HuH-7.5 (cell line): ENCODE data around the gene RNASE9.
"Not testable (repeated sequence)": the region's sequence is repeated elsewhere in the genome, so short reads cannot be mapped to it uniquely, and the experiment has no call there.

Experiments used
- DNase-seq: peaks from one replicate; pipeline ENCODE4 v3.0.0; 2011; ENCODE audit warnings: low spot score

The RNASE9 gene

DNA sequence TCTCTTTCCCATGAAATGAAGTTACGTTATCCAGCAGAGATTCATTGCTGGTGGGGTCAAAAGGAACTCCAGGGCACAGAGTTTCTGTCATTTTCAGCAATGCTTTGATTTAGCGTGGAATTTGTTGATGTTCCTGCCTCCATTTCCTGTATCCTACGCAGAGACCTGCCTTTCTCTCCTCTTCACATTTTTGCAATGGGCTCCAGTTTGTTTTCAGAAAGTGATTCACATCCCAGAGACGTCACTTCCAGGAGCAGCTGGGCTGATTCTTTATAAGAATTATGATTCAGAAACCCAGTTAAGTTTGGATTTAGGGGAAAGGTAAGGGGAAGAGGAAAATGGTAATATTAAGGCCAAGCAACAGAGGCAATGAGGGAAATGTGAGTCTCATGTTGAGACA, 43.9 kb downstream of the RNASE9 start:
- no peak for DNase-seq

DNA sequence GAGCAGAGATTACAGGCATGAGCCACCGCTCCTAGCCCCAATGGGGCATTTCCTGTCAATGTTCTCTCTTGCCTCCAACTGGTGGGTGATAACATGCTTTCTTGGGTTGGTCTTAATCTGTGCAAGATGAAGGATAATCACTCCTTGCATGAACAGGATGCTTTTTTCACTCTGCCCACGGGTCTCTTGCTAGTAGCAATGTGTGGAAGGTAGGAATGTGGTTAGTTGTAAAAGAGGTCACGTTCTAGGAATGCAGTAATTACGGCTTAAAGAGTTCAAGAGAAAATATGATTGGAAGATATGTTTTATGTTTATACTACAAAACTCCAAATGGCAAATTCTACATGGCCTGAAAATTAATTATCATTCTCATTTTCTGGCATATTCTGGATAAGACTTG, 45.0 kb downstream of the RNASE9 start:
- DNase-seq, result no peak

DNA sequence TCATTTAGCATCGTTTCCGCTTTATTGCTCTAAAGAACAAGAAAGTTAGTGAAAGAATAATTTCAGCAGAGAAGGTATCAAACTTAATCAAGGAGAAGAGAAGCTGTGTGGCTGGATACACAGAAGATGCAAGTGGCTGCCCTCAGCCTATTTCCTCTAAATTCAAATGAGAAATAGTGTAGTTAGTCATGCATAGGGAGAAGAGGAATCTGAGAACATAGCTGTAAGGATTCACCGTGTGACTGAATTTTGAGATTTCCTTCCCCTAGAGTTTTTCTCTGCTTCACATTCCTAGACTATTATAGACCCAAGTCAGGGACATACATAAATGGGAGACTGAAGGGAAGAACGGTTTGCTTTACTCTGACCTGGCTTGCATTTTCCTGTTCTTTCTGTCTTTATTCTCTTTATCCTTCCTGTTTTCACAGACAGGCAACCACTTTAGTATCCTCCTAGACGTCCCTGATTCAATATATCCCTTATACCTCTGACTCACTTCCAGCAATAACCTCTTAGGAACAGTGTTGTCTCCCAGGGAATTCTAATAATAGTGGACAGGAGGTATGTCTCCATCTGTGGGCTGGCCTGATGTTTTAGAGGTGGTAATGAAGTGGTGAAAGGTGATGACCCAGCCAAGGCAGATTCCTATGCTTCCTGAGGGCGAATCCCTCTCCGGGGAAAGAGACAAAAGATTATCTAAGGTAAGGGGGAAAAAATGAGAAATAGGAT, 48.5 kb downstream of the RNASE9 start:
- DNase-seq, result no peak

DNA sequence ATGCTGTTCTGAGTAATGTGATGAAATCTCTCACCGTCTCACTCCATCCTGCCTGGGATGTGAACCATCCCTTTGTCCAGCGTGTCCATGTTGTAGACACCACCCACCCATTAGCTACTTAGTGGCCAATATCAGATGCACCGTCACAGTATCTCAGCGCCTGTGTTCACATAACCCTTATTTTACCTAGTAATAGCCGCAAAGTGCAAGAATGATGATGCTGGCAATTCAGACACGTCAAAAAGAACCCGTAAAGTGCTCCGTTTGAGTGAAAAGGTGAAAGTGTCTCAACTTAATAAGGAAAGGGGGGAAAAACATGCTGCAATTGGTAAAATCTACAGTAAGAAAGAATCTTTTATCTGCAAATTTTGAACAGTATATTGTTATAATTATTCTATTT, 52.5 kb downstream of the RNASE9 start:
- DNase-seq, result no peak

DNA sequence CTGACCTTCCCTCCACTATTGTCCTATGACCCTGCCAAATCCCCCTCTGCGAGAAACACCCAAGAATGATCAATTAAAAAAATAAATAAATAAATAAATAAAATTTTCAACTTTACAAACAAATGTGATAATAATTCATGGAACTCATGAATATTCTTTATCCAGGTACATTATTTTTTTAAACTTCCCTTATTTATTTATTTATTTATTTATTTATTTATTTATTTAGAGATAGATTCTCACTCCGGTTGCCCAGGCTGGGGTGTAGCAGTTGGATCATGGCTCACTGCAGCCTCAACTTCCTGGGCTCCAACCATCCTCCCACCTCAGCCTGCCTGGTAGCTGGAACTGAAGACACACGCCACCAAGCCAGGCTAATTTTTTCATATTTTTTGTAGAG, 53.3 kb downstream of the RNASE9 start:
- not testable (repeated sequence) for DNase-seq

DNA sequence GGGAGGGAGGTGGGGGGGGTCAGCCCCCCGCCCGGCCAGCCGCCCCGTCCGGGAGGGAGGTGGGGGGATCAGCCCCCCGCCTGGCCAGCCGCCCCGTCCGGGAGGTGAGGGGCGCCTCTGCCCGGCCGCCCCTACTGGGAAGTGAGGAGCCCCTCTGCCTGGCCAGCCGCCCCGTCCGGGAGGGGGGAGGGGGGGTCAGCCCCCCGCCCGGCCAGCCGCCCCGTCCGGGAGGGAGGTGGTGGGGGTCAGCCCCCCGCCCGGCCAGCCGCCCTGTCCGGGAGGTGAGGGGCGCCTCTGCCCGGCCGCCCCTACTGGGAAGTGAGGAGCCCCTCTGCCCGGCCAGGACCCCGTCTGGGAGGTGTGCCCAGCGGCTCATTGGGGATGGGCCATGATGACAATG, 54.1 kb downstream of the RNASE9 start:
- DNase-seq, result not testable (repeated sequence)

DNA sequence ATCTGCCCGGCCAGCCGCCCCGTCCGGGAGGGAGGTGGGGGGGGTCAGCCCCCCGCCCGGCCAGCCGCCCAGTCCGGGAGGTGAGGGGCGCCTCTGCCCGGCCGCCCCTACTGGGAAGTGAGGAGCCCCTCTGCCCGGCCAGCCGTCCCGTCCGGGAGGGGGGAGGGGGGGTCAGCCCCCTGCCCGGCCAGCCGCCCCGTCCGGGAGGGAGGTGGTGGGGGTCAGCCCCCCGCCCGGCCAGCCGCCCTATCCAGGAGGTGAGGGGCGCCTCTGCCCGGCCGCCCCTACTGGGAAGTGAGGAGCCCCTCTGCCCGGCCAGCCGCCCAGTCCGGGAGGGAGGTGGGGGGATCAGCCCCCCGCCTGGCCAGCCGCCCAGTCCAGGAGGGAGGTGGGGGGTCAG, 54.6 kb downstream of the RNASE9 start:
- not testable (repeated sequence) for DNase-seq
